ENCODE measurements around the gene CHSY1. TPM values are rescaled to one million over a fixed set of nuclear protein-coding genes. Genes with fewer than 3 reads are reported as not detected.

Gene CHSY1
- total and polyA plus RNA-seq, 2 of the 4 experiments (the other 2 are of a cell fraction), result 40.9 to 53.2 TPM

DNA sequence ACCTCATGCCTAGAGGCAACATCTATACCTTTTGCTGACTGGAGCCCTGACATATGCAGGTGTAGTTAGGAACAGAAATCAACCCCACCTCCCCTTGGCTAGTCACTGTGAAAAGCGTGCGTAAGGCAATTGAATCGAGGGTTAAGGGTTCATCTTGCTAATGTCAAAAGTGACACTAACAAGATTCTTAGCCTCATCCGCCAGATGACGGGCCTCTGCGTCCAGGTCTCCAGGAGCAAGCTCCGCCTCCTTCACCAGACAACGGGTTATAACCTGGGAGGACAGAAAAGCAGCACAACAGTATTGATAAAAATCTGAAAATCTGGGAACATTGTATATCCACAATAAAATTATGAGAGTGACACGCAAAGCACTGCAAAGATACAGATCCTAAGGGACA is 20.7 kb upstream of the CHSY1 start:
- Histone ChIP-seq H3K9me1 (ENCODE audit: insufficient read depth, low read length) (peaks cover 9% of the 10 kb centered on the region), H3K79me1 (ENCODE audit: low read depth in 1 of 2, low read length in 2 of 2) (peaks cover 35 to 57% of the 10 kb centered on the region in 2 experiments), H3K14ac (replicated peaks; ENCODE audit: low read depth, low read length) (no peak overlapping the region), H4K20me1 (ENCODE audit: insufficient read depth, low read length) (peaks cover 21% of the 10 kb centered on the region; the same call in 1 of the 2 replicates), H4K5ac (ENCODE audit: low read depth, low read length) (no peak overlapping the region), H4K91ac (ENCODE audit: insufficient read depth, low read depth, low read length) (no peak overlapping the region), H3K4ac (ENCODE audit: low read depth, low read length) (no peak overlapping the region), H2AK5ac (ENCODE audit: low read depth, low read length) (no peak overlapping the region), H2AFZ (replicated peaks; ENCODE audit: low read length, poor library complexity) (no peak overlapping the region), H2AK9ac (replicated peaks; ENCODE audit: low read depth, low read length, poor library complexity) (no peak overlapping the region), H2BK120ac (ENCODE audit: low read depth, low read length) (no peak overlapping the region), H3K9me3 (ENCODE audit: control insufficient read depth, insufficient read depth, low read length) (no peaks in the 10 kb centered on the region), H3K4me2 (ENCODE audit: low read depth, low read length) (no peak overlapping the region), H3K9ac (ENCODE audit: low read depth, low read length) (no peak overlapping the region), H2BK20ac (ENCODE audit: low read depth, low read length) (no peak overlapping the region), H3K56ac (ENCODE audit: extremely low read depth, insufficient read depth, low read length) (no peak overlapping the region), H2BK5ac (ENCODE audit: low read depth, low read length, poor library complexity, severe bottlenecking) (no peak overlapping the region), H3K4me1 (ENCODE audit: control insufficient read depth, insufficient read depth, low read length) (peaks cover 2% of the 10 kb centered on the region), H3K18ac (ENCODE audit: low read depth, low read length) (no peak overlapping the region), H2BK15ac (ENCODE audit: low read depth, low read length) (no peak overlapping the region), H3K23ac (ENCODE audit: low read depth, low read length) (0 out of 2 replicates have a peak overlapping the region, but pooled peaks have one; percentile 10), H3K36me3 (ENCODE audit: control insufficient read depth, insufficient read depth, low read length) (peaks cover 55% of the 10 kb centered on the region), H3K27me3 (ENCODE audit: control insufficient read depth, insufficient read depth, low read length) (no peaks in the 10 kb centered on the region), H3K27ac (ENCODE audit: insufficient read depth, low read length) (no peak overlapping the region), H3K4me3 (ENCODE audit: insufficient read depth, low read depth, low read length) (no peak overlapping the region), H4K8ac (ENCODE audit: low read depth in 2 of 2, low read length in 2 of 2) (no peak overlapping the region)
- 80% methylated on average over 1 of the region's 9 CpGs; no CpG with 5 or more reads in 1 of the 2 experiments for WGBS, 2 experiments (ENCODE audit: extremely low coverage in 2 of 2, insufficient read length in 1 of 2)
- ChIA-PET CTCF (no interaction called here), POLR2A (ENCODE audit: unreplicated experiment) (no interaction called here)
- in situ Hi-C loops (cut with MboI; ENCODE audit: low sequenced_read_pairs), result loop anchor here (25.0 kb wide), 2 partner anchors 360 to 560 kb away; partner anchors contain the start of gene LRRK1
- DNase-seq (no peak), ATAC-seq (ENCODE audit: low read depth) (no peak)
- dilution Hi-C loops (cut with HindIII; ENCODE audit: low sequenced_read_pairs, unreplicated experiment), result no loop called here
- intact Hi-C loops (cut with micrococcal nuclease), result no loop called here
- TF ChIP-seq CTCF (conservative IDR thresholded peaks at IDR 0.05; ENCODE audit: low read depth, low read length), result no peak
- TF ChIP-seq RAD21 (IDR thresholded peaks at IDR 0.05; ENCODE audit: low read length), result no peak
- TF ChIP-seq, protein P1, sequence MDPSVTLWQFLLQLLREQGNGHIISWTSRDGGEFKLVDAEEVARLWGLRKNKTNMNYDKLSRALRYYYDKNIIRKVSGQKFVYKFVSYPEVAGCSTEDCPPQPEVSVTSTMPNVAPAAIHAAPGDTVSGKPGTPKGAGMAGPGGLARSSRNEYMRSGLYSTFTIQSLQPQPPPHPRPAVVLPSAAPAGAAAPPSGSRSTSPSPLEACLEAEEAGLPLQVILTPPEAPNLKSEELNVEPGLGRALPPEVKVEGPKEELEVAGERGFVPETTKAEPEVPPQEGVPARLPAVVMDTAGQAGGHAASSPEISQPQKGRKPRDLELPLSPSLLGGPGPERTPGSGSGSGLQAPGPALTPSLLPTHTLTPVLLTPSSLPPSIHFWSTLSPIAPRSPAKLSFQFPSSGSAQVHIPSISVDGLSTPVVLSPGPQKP (IDR thresholded peaks at IDR 0.05; ENCODE audit: borderline replicate concordance, low read depth, low read length), result no peak
- TF ChIP-seq CHD1 (IDR thresholded peaks at IDR 0.05; ENCODE audit: low read depth, low read length), result no peak
- TF ChIP-seq USF2 (IDR thresholded peaks at IDR 0.05; ENCODE audit: low read depth, low read length), result no peak
- TF ChIP-seq CEBPB (IDR thresholded peaks at IDR 0.05; ENCODE audit: low read depth, low read length), result no peak
- no peak for TF ChIP-seq POLR2A (IDR thresholded peaks at IDR 0.05; ENCODE audit: low read depth, low read length)
- TF ChIP-seq BHLHE40 (IDR thresholded peaks at IDR 0.05; ENCODE audit: low read depth, low read length), result no peak
- no peak for TF ChIP-seq MAFK (IDR thresholded peaks at IDR 0.05; ENCODE audit: low read depth, low read length)
- TF ChIP-seq MXI1 (IDR thresholded peaks at IDR 0.05; ENCODE audit: borderline replicate concordance, low read depth, low read length), result no peak
- TF ChIP-seq RCOR1 (IDR thresholded peaks at IDR 0.05; ENCODE audit: insufficient replicate concordance, low read length), result no peak
- no peak for TF ChIP-seq MAZ (IDR thresholded peaks at IDR 0.05; ENCODE audit: borderline replicate concordance, low read depth, low read length)
- no peak for TF ChIP-seq RFX5 (IDR thresholded peaks at IDR 0.05; ENCODE audit: low read depth, low read length)
- TF ChIP-seq SMC3 (IDR thresholded peaks at IDR 0.05; ENCODE audit: low read depth, low read length), result no peak
- no peak for TF ChIP-seq NFE2L2 (IDR thresholded peaks at IDR 0.05; ENCODE audit: low read depth, low read length)
- no peak for TF ChIP-seq FOS (IDR thresholded peaks at IDR 0.05; ENCODE audit: low read depth, low read length)
- BruUV-seq (replicated peaks), result no TSS peak
